ENCODE results near the gene NMD3. TPM values are rescaled to one million over a fixed set of nuclear protein-coding genes. Genes with fewer than 3 reads are reported as not detected.

The NMD3 gene
- total RNA-seq, 1 donor from 2014 or later: 60.9 TPM

- peaks cover 3% of the 10 kb centered on the region for H3K9me3 Mint-ChIP-seq (ENCODE audit: unreplicated experiment)
- H3K4me3 Mint-ChIP-seq (ENCODE audit: unreplicated experiment): no peak overlapping the region
- no peak for DNase-seq (ENCODE audit: extremely low spot score, unreplicated experiment)
- no peak for TF ChIP-seq CTCF (IDR thresholded peaks at IDR 0.05)
- H3K27ac Mint-ChIP-seq (ENCODE audit: unreplicated experiment): no peak overlapping the region
- no peaks in the 10 kb centered on the region for H3K4me1 Mint-ChIP-seq (ENCODE audit: unreplicated experiment)
- H3K27me3 Mint-ChIP-seq (ENCODE audit: unreplicated experiment): peaks cover 2% of the 10 kb centered on the region
- peaks cover 2% of the 10 kb centered on the region for H3K36me3 Mint-ChIP-seq (ENCODE audit: unreplicated experiment)
Observed at GRCh38 chr3:161187046-161187445, 34.1 kb upstream of the NMD3 start.

- no peaks in the 10 kb centered on the region for H3K36me3 Mint-ChIP-seq (ENCODE audit: unreplicated experiment)
- H3K9me3 Mint-ChIP-seq (ENCODE audit: unreplicated experiment): peaks cover 6% of the 10 kb centered on the region
- H3K4me3 Mint-ChIP-seq (ENCODE audit: unreplicated experiment): no peak overlapping the region
- TF ChIP-seq CTCF (IDR thresholded peaks at IDR 0.05): no peak
- H3K4me1 Mint-ChIP-seq (ENCODE audit: unreplicated experiment): no peaks in the 10 kb centered on the region
- peaks cover 2% of the 10 kb centered on the region for H3K27me3 Mint-ChIP-seq (ENCODE audit: unreplicated experiment)
- no peak overlapping the region for H3K27ac Mint-ChIP-seq (ENCODE audit: unreplicated experiment)
- no peak for DNase-seq (ENCODE audit: extremely low spot score, unreplicated experiment)
Observed at GRCh38 chr3:161197855-161198850, 23.0 kb upstream of the NMD3 start.

GRCh38 chr3:161199926-161200325 lies 21.2 kb upstream of the NMD3 start:
- Mint-ChIP-seq H3K36me3 (ENCODE audit: unreplicated experiment) (no peaks in the 10 kb centered on the region), H3K27ac (ENCODE audit: unreplicated experiment) (no peak overlapping the region), H3K27me3 (ENCODE audit: unreplicated experiment) (no peaks in the 10 kb centered on the region), H3K4me1 (ENCODE audit: unreplicated experiment) (no peaks in the 10 kb centered on the region), H3K9me3 (ENCODE audit: unreplicated experiment) (peaks cover 6% of the 10 kb centered on the region), H3K4me3 (ENCODE audit: unreplicated experiment) (no peak overlapping the region)
- no peak for TF ChIP-seq CTCF (IDR thresholded peaks at IDR 0.05)
- DNase-seq (ENCODE audit: extremely low spot score, unreplicated experiment): no peak

- Mint-ChIP-seq H3K9me3 (ENCODE audit: unreplicated experiment) (no peaks in the 10 kb centered on the region), H3K4me1 (ENCODE audit: unreplicated experiment) (no peaks in the 10 kb centered on the region), H3K27ac (ENCODE audit: unreplicated experiment) (no peak overlapping the region), H3K27me3 (ENCODE audit: unreplicated experiment) (no peaks in the 10 kb centered on the region), H3K36me3 (ENCODE audit: unreplicated experiment) (no peaks in the 10 kb centered on the region), H3K4me3 (ENCODE audit: unreplicated experiment) (no peak overlapping the region)
- DNase-seq (ENCODE audit: extremely low spot score, unreplicated experiment): no peak
- no peak for TF ChIP-seq CTCF (IDR thresholded peaks at IDR 0.05)
Observed at GRCh38 chr3:161203485-161204098, 17.5 kb upstream of the NMD3 start.

- H3K4me3 Mint-ChIP-seq (ENCODE audit: unreplicated experiment): no peak overlapping the region
- no peak for TF ChIP-seq CTCF (IDR thresholded peaks at IDR 0.05)
- no peaks in the 10 kb centered on the region for H3K9me3 Mint-ChIP-seq (ENCODE audit: unreplicated experiment)
- no peaks in the 10 kb centered on the region for H3K4me1 Mint-ChIP-seq (ENCODE audit: unreplicated experiment)
- H3K27ac Mint-ChIP-seq (ENCODE audit: unreplicated experiment): no peak overlapping the region
- no peaks in the 10 kb centered on the region for H3K36me3 Mint-ChIP-seq (ENCODE audit: unreplicated experiment)
- DNase-seq (ENCODE audit: extremely low spot score, unreplicated experiment): no peak
- H3K27me3 Mint-ChIP-seq (ENCODE audit: unreplicated experiment): peaks cover under 1% of the 10 kb centered on the region
Observed at GRCh38 chr3:161208931-161209330, 12.2 kb upstream of the NMD3 start.
